HepG2 (cell line): ENCODE measurements around the gene LLGL2.

Source experiments
- HDAC2 ChIP-seq: sonication (generic); formaldehyde crosslinking; IDR thresholded peaks from 2 replicates; pipeline ENCODE4 v1.4.0; 2020; ENCODE audit warnings: missing genetic modification reagents
- TAF1 ChIP-seq: sonication (generic); formaldehyde crosslinking; IDR thresholded peaks from 2 replicates; pipeline ENCODE4 v1.4.0; 2020; ENCODE audit warnings: missing genetic modification reagents
- ZBTB7B ChIP-seq: sonication (generic); formaldehyde crosslinking; IDR thresholded peaks from 2 replicates; pipeline ENCODE4 v1.4.0; 2020; ENCODE audit warnings: missing genetic modification reagents

DNA sequence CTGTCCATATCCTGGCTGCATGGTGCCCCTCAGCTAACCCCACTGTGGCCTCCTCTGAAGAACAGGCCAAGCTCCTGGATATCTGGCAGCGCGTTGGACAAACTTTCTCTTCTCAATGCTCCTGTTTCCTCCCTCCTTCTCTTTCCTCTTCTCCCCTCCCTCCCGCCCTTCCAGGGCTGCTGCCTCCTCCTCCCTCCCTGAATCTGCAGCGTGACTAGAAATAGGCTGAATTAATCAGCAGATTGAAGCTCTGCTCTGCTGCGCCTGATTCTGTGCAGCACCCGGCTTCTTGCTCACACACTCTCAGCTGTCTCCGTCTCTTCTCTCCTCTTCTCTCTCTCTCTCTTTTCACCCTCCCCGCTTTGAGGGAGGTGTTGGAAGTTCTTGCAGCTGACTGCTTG, 49.2 kb upstream of the LLGL2 start:
- no peak for TF ChIP-seq HDAC2 (CRISPR knock-in tag)
- TF ChIP-seq ZBTB7B (CRISPR knock-in tag), result no peak
- TF ChIP-seq TAF1 (CRISPR knock-in tag), result no peak
